A549 treated with AZD2906 at 1 μM for 4 hours (cell line): ENCODE results near the gene RPS26. TPM values are rescaled to one million over a fixed set of nuclear protein-coding genes. Genes with fewer than 3 reads are reported as not detected.

ENCODE experiments used
- total RNA-seq: library from RNA; stranded (reverse); fragments of 200-300 nt; extraction: Qiagen RNA extraction; gene quantifications from 5 replicates; pipeline ENCODE4 v1.2.3, GENCODE V29; 2022

The RPS26 gene
- total RNA-seq = 589 to 809 TPM (median 704 TPM) in 5 replicates

GRCh38 chr12:56041552-56042429 is at the start of gene RPS26:
TSS of gene RPS26 (plus strand) at chr12:56041918. CDS start at chr12:56042167, 249 bp downstream.

DNA sequence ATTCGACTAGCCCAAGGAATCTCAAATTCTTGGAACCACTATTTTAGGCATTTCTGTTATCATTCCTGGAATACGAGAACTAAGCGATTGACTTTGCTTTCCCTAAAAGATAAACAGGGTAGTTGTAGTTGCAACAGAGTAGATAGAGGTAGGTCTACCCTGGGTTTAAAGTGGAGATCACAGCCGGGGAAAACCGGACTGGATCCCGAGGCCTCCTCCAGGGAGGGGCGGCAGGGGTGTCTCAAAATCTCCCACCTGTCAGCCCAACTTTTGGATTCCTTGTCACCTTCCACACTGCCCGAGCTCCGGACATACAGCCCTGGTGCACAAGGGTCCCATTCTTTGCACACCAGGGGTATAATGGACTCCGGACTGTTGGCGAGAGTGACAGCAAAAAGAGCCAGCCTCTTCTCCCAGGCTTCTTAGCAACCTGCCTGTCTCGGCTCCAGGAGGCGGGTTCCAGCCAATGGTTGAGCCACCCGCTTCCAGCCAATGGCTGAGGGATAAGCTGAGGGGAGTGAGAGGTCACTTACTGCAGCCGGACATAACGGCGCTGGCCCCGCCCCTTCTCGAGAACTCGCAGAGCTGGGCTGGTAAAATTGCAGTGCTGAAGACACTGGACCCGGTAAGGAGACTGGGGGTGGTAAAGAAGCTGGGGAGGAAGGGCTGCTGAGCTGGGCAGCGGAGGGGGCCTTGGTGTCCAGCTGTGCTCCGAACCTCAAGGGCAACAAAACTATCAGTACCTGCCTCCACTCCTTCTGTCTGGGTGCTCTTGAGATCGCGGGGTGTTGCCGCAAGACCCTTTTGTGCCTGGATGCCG is 44.8 kb upstream of the RPS26 start, which contains the start of gene SUOX:
Gene SUOX (plus strand): TSS at position 562 of the 820 bp plus-strand sequence. CDS start 4,946 bp downstream, outside the sequence.

GRCh38 chr12:56020423-56021184 is 21.1 kb upstream of the RPS26 start, which contains the start of gene IKZF4:
TSS of gene IKZF4 (plus strand) at chr12:56021043. CDS start at chr12:56021494, 451 bp downstream.

GRCh38 chr12:56079723-56080555 is 38.2 kb downstream of the RPS26 start, which contains the start of gene ERBB3:
TSS of gene ERBB3 (plus strand) at chr12:56080165. CDS start at chr12:56080301, 136 bp downstream.

Other genes starting within 250 kb of the RPS26 start
- 90.0 to 127 TPM (median 91.7 TPM) in 5 replicates for gene SARNP, start 224.2 kb upstream of the RPS26 start, total RNA-seq
- 67.3 to 104 TPM (median 102 TPM) in 5 replicates for gene ORMDL2, start 223.9 kb upstream of the RPS26 start, total RNA-seq
- 19.2 to 27.1 TPM (median 21.6 TPM) in 5 replicates for gene DNAJC14, start 212.3 kb upstream of the RPS26 start, total RNA-seq
- 0.35 to 0.85 TPM (median 0.39 TPM) in 5 replicates for gene MMP19, start 199.0 kb upstream of the RPS26 start, total RNA-seq
- 40.4 to 44.4 TPM (median 41.2 TPM) in 5 replicates for gene PYM1, start 114.0 kb upstream of the RPS26 start, total RNA-seq
- gene DGKA, start 110.8 kb upstream of the RPS26 start, total RNA-seq = 17.8 to 23.2 TPM (median 20.7 TPM) in 5 replicates
- gene PMEL, start 75.9 kb upstream of the RPS26 start, total RNA-seq = 0.70 to 1.5 TPM (median 1.1 TPM) in 5 replicates
- gene CDK2, start 75.1 kb upstream of the RPS26 start, total RNA-seq = 46.6 to 56.3 TPM (median 54.0 TPM) in 5 replicates
- gene RAB5B, start 67.8 kb upstream of the RPS26 start, total RNA-seq = 26.2 to 33.8 TPM (median 32.7 TPM) in 5 replicates
- gene SUOX, start 44.6 kb upstream of the RPS26 start, total RNA-seq = 7.5 to 10.0 TPM (median 8.7 TPM) in 5 replicates
- gene IKZF4, start 20.9 kb upstream of the RPS26 start, total RNA-seq = 2.0 to 3.0 TPM (median 2.5 TPM) in 5 replicates
- gene ERBB3, start 38.2 kb downstream of the RPS26 start, total RNA-seq = 0.98 to 2.4 TPM (median 1.1 TPM) in 5 replicates
- 263 to 349 TPM (median 284 TPM) in 5 replicates for gene PA2G4, start 62.6 kb downstream of the RPS26 start, total RNA-seq
- gene RPL41, start 74.7 kb downstream of the RPS26 start, total RNA-seq = 4,788 to 5,894 TPM (median 5,599 TPM) in 5 replicates
- gene ZC3H10, start 76.3 kb downstream of the RPS26 start, total RNA-seq = 2.6 to 4.1 TPM (median 2.8 TPM) in 5 replicates
- gene ESYT1, start 86.3 kb downstream of the RPS26 start, total RNA-seq = 59.6 to 64.9 TPM (median 64.2 TPM) in 5 replicates
- gene MYL6B, start 110.7 kb downstream of the RPS26 start, total RNA-seq = 69.1 to 84.7 TPM (median 80.8 TPM) in 5 replicates
- gene MYL6, start 116.4 kb downstream of the RPS26 start, total RNA-seq = 2,187 to 2,775 TPM (median 2,288 TPM) in 5 replicates
- 28.2 to 35.7 TPM (median 31.2 TPM) in 5 replicates for gene SMARCC2, start 147.6 kb downstream of the RPS26 start, total RNA-seq
- 21.7 to 26.5 TPM (median 25.1 TPM) in 5 replicates for gene RNF41, start 180.0 kb downstream of the RPS26 start, total RNA-seq
- gene NABP2, start 182.4 kb downstream of the RPS26 start, total RNA-seq = 54.9 to 59.8 TPM (median 58.5 TPM) in 5 replicates
- gene SLC39A5, start 188.1 kb downstream of the RPS26 start, total RNA-seq = 0.05 to 0.08 TPM in 2 of 5 replicates, not detected in the others
- 36.2 to 45.1 TPM (median 38.3 TPM) in 5 replicates for gene ANKRD52, start 216.5 kb downstream of the RPS26 start, total RNA-seq
- gene COQ10A, start 225.0 kb downstream of the RPS26 start, total RNA-seq = 12.1 to 14.7 TPM (median 14.2 TPM) in 5 replicates